Activated CD8-positive, alpha-beta T cell treated with anti-CD3 and anti-CD28 coated beads for 36 hours (primary cell): ENCODE results near the gene TCP1. TPM values are rescaled to one million over a fixed set of nuclear protein-coding genes. Genes with fewer than 3 reads are reported as not detected.

ENCODE experiments used
- ATAC-seq: fragments of 200-7000 bp; cut with Tn5 transposase; one replicate; pipeline ENCODE4 v1.10.0; 2021; ENCODE audit warnings: mild to moderate bottlenecking, moderate library complexity
- CTCF ChIA-PET: fragments of 350-600 bp; sonication (Branson Sonifier 250); formaldehyde crosslinking; loops from one replicate; lab custom pipeline; 2021; ENCODE audit warnings: antibody characterized with exemption; lab: Charles Lee
- POLR2A ChIA-PET: fragments of 350-600 bp; sonication (Branson Sonifier 250); formaldehyde crosslinking; loops from one replicate; lab custom pipeline; 2021; ENCODE audit warnings: antibody characterized with exemption; lab: Charles Lee
- DNase-seq: peaks from one replicate; pipeline ENCODE4 v3.0.0-alpha.2; 2020
- H3K27ac Mint-ChIP-seq: one replicate; pipeline ENCODE4 v1.8.0; 2021; ENCODE audit warnings: mild to moderate bottlenecking, mixed read lengths
- H3K27me3 Mint-ChIP-seq: one replicate; pipeline ENCODE4 v1.8.0; 2021; ENCODE audit warnings: mixed read lengths
- H3K36me3 Mint-ChIP-seq: one replicate; pipeline ENCODE4 v1.8.0; 2021; ENCODE audit warnings: low read depth, mixed read lengths
- H3K4me1 Mint-ChIP-seq: one replicate; pipeline ENCODE4 v1.8.0; 2021; ENCODE audit warnings: low read depth, mixed read lengths
- H3K4me3 Mint-ChIP-seq: one replicate; pipeline ENCODE4 v1.8.0; 2021; ENCODE audit warnings: mild to moderate bottlenecking, moderate library complexity, mixed read lengths
- H3K9me3 Mint-ChIP-seq: one replicate; pipeline ENCODE4 v1.8.0; 2021; ENCODE audit warnings: mixed read lengths
- CTCF ChIP-seq: fragments of 200-600 bp; IDR thresholded peaks from one replicate; pipeline ENCODE4 v1.8.0; 2022; ENCODE audit warnings: antibody characterized with exemption, mild to moderate bottlenecking
- intact Hi-C: fragments of 100-400 bp; cut with micrococcal nuclease; formaldehyde crosslinking; loops from one replicate; pipeline ENCODE4 v1.10.0; 2022
- total RNA-seq, 2 experiments: library from RNA; stranded (reverse); gene quantifications; one replicate each; pipeline ENCODE4 v1.2.3, GENCODE V29; 2021

Gene TCP1
- total RNA-seq, 2 experiments from 2014 or later, result 446 to 452 TPM

- Mint-ChIP-seq H3K9me3 (no peaks in the 10 kb centered on the region), H3K4me3 (peak within 1 kb of the TSS; percentile 98), H3K36me3 (peaks cover 72% of the 10 kb centered on the region), H3K27ac (peak within 1 kb of the TSS; percentile 99), H3K4me1 (peaks cover 56% of the 10 kb centered on the region), H3K27me3 (no peaks in the 10 kb centered on the region)
- intact Hi-C loops, result no loop called here
- ATAC-seq (peak; percentile 85), DNase-seq (peak; percentile 96)
- ChIA-PET CTCF (interaction anchor here (0.6 to 3.7 kb wide), 21 partner anchors 8 to 710 kb away, joined by 3 to 21 read pairs (median 4); partner anchors contain the start of genes SOD2 and WTAP), POLR2A (interaction anchor here (0.8 to 5.1 kb wide), 20 partner anchors 14 to 188 kb away, joined by 3 to 40 read pairs (median 3); partner anchors contain the start of genes IGF2R, SOD2 and WTAP)
- no peak for TF ChIP-seq CTCF
Measured at GRCh38 chr6:159790149-159790955, 950 bp upstream of the TCP1 start, which contains the start of gene MRPL18. TSS of gene MRPL18 (plus strand) at chr6:159790467. CDS start at chr6:159790588, 121 bp downstream.

DNA sequence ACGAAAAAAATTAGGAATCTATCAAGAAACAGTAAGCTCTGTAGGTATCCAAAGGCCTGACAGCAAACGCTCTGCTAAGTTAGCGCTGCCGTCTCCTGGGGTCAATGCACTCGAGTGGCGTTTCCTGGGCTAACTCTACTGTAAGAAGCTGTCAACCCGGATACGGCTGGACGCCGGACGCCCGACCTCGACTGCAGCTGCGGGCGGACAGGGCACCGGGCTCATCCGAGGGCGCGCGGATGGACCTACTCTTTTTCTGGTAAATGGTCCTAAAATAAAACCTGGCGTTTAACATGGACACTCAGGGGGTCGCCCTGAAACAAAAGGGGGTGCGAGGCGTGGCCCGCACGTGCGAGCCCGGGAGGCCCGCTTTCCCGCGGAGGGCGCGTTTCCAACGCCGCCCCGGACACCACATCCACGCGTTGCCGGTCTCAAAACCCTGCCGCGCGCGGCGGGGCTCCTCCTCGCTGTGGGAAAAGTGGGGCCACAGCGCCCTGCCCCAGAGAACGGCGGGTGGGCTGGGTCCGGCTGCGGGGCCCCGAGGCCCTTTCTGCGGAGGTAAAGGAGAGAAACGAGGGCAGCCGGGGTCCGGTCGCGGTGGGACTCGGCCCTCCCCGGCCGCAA, 537 bp downstream of the TCP1 start:
- Mint-ChIP-seq H3K27me3 (no peaks in the 10 kb centered on the region), H3K36me3 (peaks cover 78% of the 10 kb centered on the region)
- POLR2A ChIA-PET, result interaction anchor here (0.5 to 5.1 kb wide), 14 partner anchors 9 to 182 kb away, joined by 3 to 40 read pairs (median 12); partner anchors contain the start of genes ACAT2, SOD2 and WTAP

GRCh38 chr6:159788276-159788675, 1.1 kb downstream of the TCP1 start:
- peak overlapping the region; percentile 88 for H3K27ac Mint-ChIP-seq
- ATAC-seq, result no peak
- intact Hi-C loops, result loop anchor here (2.0 to 5.0 kb wide), 3 partner anchors 61 to 187 kb away; partner anchors contain the start of genes SOD2 and WTAP
- POLR2A ChIA-PET, result interaction anchor here (1.0 to 5.1 kb wide), 10 partner anchors 12 to 96 kb away, joined by 3 to 40 read pairs (median 22); partner anchors contain the start of genes ACAT2, SOD2 and WTAP
- H3K4me1 Mint-ChIP-seq, result peaks cover 55% of the 10 kb centered on the region
- H3K9me3 Mint-ChIP-seq, result no peaks in the 10 kb centered on the region
- CTCF ChIA-PET, result interaction anchor here (0.6 to 1.4 kb wide), 2 partner anchors 24 to 51 kb away, joined by 3 read pairs; no protein-coding TSS in a partner anchor
- no peaks in the 10 kb centered on the region for H3K27me3 Mint-ChIP-seq
- no peak for TF ChIP-seq CTCF
- peak; percentile 36 for DNase-seq
- peak overlapping the region; percentile 98 for H3K4me3 Mint-ChIP-seq
- H3K36me3 Mint-ChIP-seq, result peaks cover 77% of the 10 kb centered on the region

More for the DNA sequence above, 537 bp downstream of the TCP1 start:
- CTCF ChIA-PET, result interaction anchor here (1.3 to 1.4 kb wide), 2 partner anchors 17 to 24 kb away, joined by 3 to 4 read pairs; no protein-coding TSS in a partner anchor
- DNase-seq (peak; percentile 44), ATAC-seq (no peak)
- intact Hi-C loops, result loop anchor here (1.0 to 5.0 kb wide), 4 partner anchors 27 to 186 kb away; partner anchors contain the start of genes ACAT2, SOD2 and WTAP
- Mint-ChIP-seq H3K4me1 (peaks cover 56% of the 10 kb centered on the region), H3K27ac (peak overlapping the region; percentile 88), H3K4me3 (peak overlapping the region; percentile 98), H3K9me3 (no peaks in the 10 kb centered on the region)
- no peak for TF ChIP-seq CTCF

DNA sequence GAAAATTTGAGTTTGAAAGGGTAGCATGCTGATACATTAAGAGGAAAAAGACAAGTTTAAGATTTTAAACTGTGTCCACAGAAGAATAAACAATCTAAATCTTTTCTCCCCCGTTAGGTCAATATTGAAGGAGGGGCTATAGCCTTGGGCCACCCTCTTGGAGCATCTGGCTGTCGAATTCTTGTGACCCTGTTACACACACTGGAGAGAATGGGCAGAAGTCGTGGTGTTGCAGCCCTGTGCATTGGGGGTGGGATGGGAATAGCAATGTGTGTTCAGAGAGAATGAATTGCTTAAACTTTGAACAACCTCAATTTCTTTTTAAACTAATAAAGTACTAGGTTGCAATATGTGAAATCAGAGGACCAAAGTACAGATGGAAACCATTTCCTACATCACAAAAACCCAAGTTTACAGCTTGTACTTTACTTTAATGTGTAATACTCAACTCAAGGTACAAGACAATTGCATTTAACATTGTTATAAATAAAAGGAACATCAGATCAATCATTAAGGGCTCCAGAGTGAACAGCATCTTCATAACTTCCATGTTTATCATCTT, 10.8 kb downstream of the TCP1 start:
- H3K27ac Mint-ChIP-seq, result no peak overlapping the region
- no peak for TF ChIP-seq CTCF
- no peaks in the 10 kb centered on the region for H3K9me3 Mint-ChIP-seq
- no peak overlapping the region for H3K4me3 Mint-ChIP-seq
- H3K27me3 Mint-ChIP-seq, result no peaks in the 10 kb centered on the region
- peaks cover 17% of the 10 kb centered on the region for H3K4me1 Mint-ChIP-seq
- ChIA-PET POLR2A (no interaction called here), CTCF (no interaction called here)
- H3K36me3 Mint-ChIP-seq, result peaks cover 60% of the 10 kb centered on the region
- DNase-seq, result no peak
- intact Hi-C loops, result no loop called here
- ATAC-seq, result no peak
